Keratinocyte (primary cell): Measurements from ENCODE around the gene KCNJ6.

Source experiments
- EZH2 ChIP-seq: IDR thresholded peaks from one replicate; pipeline ENCODE4 v1.6.1; 2012; ENCODE audit warnings: inconsistent platforms, mild to moderate bottlenecking, low read length, moderate library complexity
- TF ChIP-seq, protein P1 (sequence below), 3 experiments: IDR thresholded peaks in 1 of 3; conservative IDR thresholded peaks in 1 of 3; optimal IDR thresholded peaks in 1 of 3; 2 replicates in 2 of 3; 3 replicates in 1 of 3; pipeline versions ENCODE3 to v1.5.1; 2011; ENCODE audit warnings: low read length in 3 of 3, mild to moderate bottlenecking in 3 of 3, moderate library complexity in 2 of 3, control low read depth in 1 of 3, inconsistent platforms in 1 of 3; ENCODE audit not compliant: insufficient read depth in 2 of 3; ENCODE audit errors: extremely low read depth in 1 of 3

DNA sequence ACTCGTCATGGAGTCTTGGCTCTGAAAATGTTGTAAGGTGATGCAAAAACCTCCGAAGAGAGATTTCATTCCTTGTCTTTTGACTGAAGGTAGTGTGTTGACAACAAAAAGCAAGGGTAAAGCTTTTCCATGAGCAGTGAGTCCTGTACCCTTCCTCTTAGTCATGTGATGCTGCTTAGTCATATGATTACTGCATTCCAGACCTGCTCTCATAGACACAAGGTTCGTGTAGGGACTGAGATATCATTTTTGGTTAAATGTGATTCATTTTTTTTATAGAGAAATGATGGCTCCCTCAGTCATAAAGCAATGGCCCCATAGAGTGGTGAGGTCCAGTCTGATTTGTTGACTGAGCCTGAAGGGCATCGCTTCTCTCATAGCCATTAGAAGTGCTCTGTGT lies 9.2 kb downstream of the KCNJ6 start:
- TF ChIP-seq, protein P1, sequence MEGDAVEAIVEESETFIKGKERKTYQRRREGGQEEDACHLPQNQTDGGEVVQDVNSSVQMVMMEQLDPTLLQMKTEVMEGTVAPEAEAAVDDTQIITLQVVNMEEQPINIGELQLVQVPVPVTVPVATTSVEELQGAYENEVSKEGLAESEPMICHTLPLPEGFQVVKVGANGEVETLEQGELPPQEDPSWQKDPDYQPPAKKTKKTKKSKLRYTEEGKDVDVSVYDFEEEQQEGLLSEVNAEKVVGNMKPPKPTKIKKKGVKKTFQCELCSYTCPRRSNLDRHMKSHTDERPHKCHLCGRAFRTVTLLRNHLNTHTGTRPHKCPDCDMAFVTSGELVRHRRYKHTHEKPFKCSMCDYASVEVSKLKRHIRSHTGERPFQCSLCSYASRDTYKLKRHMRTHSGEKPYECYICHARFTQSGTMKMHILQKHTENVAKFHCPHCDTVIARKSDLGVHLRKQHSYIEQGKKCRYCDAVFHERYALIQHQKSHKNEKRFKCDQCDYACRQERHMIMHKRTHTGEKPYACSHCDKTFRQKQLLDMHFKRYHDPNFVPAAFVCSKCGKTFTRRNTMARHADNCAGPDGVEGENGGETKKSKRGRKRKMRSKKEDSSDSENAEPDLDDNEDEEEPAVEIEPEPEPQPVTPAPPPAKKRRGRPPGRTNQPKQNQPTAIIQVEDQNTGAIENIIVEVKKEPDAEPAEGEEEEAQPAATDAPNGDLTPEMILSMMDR (optimal IDR thresholded peaks at IDR 0.05 in 1 of 3, IDR thresholded peaks at IDR 0.05 in 1 of 3, conservative IDR thresholded peaks at IDR 0.05 in 1 of 3; ENCODE audit: extremely low read depth in 1 of 3, insufficient read depth in 2 of 3, low read length in 3 of 3), result no peak
- TF ChIP-seq EZH2, result no peak
